ENCODE results near the gene NFU1. TPM values are rescaled to one million over a fixed set of nuclear protein-coding genes. Genes with fewer than 3 reads are reported as not detected.

NFU1 gene
- total RNA-seq, 2 donors from 2014 or later: 37.0 to 37.9 TPM

- Mint-ChIP-seq H3K27me3 (ENCODE audit: insufficient read depth) (no peaks in the 10 kb centered on the region), H3K4me1 (no peaks in the 10 kb centered on the region), H3K36me3 (ENCODE audit: low read depth) (peaks cover 5% of the 10 kb centered on the region), H3K27ac (no peak overlapping the region), H3K9me3 (no peaks in the 10 kb centered on the region), H3K4me3 (no peak overlapping the region)
- Histone ChIP-seq H3K36me3 (ENCODE audit: control insufficient read depth, insufficient read depth, low read length) (no peaks in the 10 kb centered on the region), H3K27ac (ENCODE audit: low read depth, low read length) (no peak overlapping the region), H3K4me3 (ENCODE audit: low read length) (no peak overlapping the region), H3K9ac (ENCODE audit: extremely low read depth, low read length, poor library complexity, severe bottlenecking) (no peak overlapping the region), H3K4me1 (ENCODE audit: control insufficient read depth, insufficient read depth, low read length) (no peaks in the 10 kb centered on the region), H3K9me3 (ENCODE audit: control insufficient read depth, low read length) (no peaks in the 10 kb centered on the region), H3K27me3 (ENCODE audit: control insufficient read depth, insufficient read depth, low read length, poor library complexity, severe bottlenecking) (no peaks in the 10 kb centered on the region)
- TF ChIP-seq CTCF (conservative IDR thresholded peaks at IDR 0.05): no peak
- DNase-seq: no peak
- WGBS, 2 experiments (ENCODE audit: insufficient coverage in 1 of 2, insufficient read length in 1 of 2): 90 to 100% methylated on average over 1 to 3 of the region's 3 CpGs
Observed at GRCh38 chr2:69482471-69482870, 45.2 kb upstream of the NFU1 start.

- Mint-ChIP-seq H3K4me3 (no peak overlapping the region), H3K36me3 (ENCODE audit: low read depth) (peaks cover 5% of the 10 kb centered on the region), H3K4me1 (no peaks in the 10 kb centered on the region), H3K9me3 (no peaks in the 10 kb centered on the region), H3K27ac (no peak overlapping the region), H3K27me3 (ENCODE audit: insufficient read depth) (no peaks in the 10 kb centered on the region)
- WGBS, 2 experiments (ENCODE audit: insufficient coverage in 1 of 2, insufficient read length in 1 of 2): 89% methylated on average over 1 of the region's 1 CpG; no CpG with 5 or more reads in 1 of the 2 experiments
- Histone ChIP-seq H3K27me3 (ENCODE audit: control insufficient read depth, insufficient read depth, low read length, poor library complexity, severe bottlenecking) (no peaks in the 10 kb centered on the region), H3K9me3 (ENCODE audit: control insufficient read depth, low read length) (no peaks in the 10 kb centered on the region), H3K27ac (ENCODE audit: low read depth, low read length) (no peak overlapping the region), H3K9ac (ENCODE audit: extremely low read depth, low read length, poor library complexity, severe bottlenecking) (no peak overlapping the region), H3K4me1 (ENCODE audit: control insufficient read depth, insufficient read depth, low read length) (no peaks in the 10 kb centered on the region), H3K36me3 (ENCODE audit: control insufficient read depth, insufficient read depth, low read length) (no peaks in the 10 kb centered on the region), H3K4me3 (ENCODE audit: low read length) (no peak overlapping the region)
- TF ChIP-seq CTCF (conservative IDR thresholded peaks at IDR 0.05): no peak
- no peak for DNase-seq
Observed at GRCh38 chr2:69481421-69481820, 44.2 kb upstream of the NFU1 start.

GRCh38 chr2:69477627-69478026 is 40.4 kb upstream of the NFU1 start:
- Mint-ChIP-seq H3K27ac (no peak overlapping the region), H3K4me3 (no peak overlapping the region), H3K9me3 (no peaks in the 10 kb centered on the region), H3K27me3 (ENCODE audit: insufficient read depth) (no peaks in the 10 kb centered on the region), H3K36me3 (ENCODE audit: low read depth) (peaks cover 1% of the 10 kb centered on the region), H3K4me1 (no peaks in the 10 kb centered on the region)
- no peaks in the 10 kb centered on the region for H3K4me1 ChIP-seq (ENCODE audit: control insufficient read depth, insufficient read depth, low read length)
- no peaks in the 10 kb centered on the region for H3K9me3 ChIP-seq (ENCODE audit: control insufficient read depth, low read length)
- H3K4me3 ChIP-seq (ENCODE audit: low read length): no peak overlapping the region
- 91 to 100% methylated on average over 1 of the region's 1 CpG for WGBS, 2 experiments (ENCODE audit: insufficient coverage in 1 of 2, insufficient read length in 1 of 2)
- H3K27ac ChIP-seq (ENCODE audit: low read depth, low read length): no peak overlapping the region
- no peak for TF ChIP-seq CTCF (conservative IDR thresholded peaks at IDR 0.05)
- H3K36me3 ChIP-seq (ENCODE audit: control insufficient read depth, insufficient read depth, low read length): no peaks in the 10 kb centered on the region
- no peak for DNase-seq
- no peak overlapping the region for H3K9ac ChIP-seq (ENCODE audit: extremely low read depth, low read length, poor library complexity, severe bottlenecking)
- H3K27me3 ChIP-seq (ENCODE audit: control insufficient read depth, insufficient read depth, low read length, poor library complexity, severe bottlenecking): no peaks in the 10 kb centered on the region

All from endodermal cell (in vitro differentiated cells).